K562 (cell line): ENCODE results near the gene LTB4R2.

Experiments used
- BRCA1 ChIP-seq, 2 experiments: fragments of 450-650 bp in 1 of 2; sonication (generic) in 1 of 2; formaldehyde crosslinking in 1 of 2; IDR thresholded peaks; 2 replicates each; pipeline versions ENCODE4 v1.5.0 to v1.6.1; 2017 to 2020; ENCODE audit warnings: mild to moderate bottlenecking in 1 of 2, missing genetic modification reagents in 1 of 2
- CTCF ChIP-seq, 3 experiments: IDR thresholded peaks in 2 of 3; conservative IDR thresholded peaks in 1 of 3; 2 replicates each; pipeline ENCODE4 v1.5.1; 2011 to 2012; ENCODE audit warnings: low read length in 3 of 3, mild to moderate bottlenecking in 3 of 3, control low read depth in 2 of 3, improper control_type of control experiment in 1 of 3, inconsistent platforms in 1 of 3, low read depth in 1 of 3, mixed read lengths in 1 of 3, moderate library complexity in 1 of 3; ENCODE audit not compliant: insufficient read depth in 2 of 3
- ELF1 ChIP-seq: fragments of 200-800 bp; sonication (Bioruptor generic); IDR thresholded peaks from 2 replicates; pipeline ENCODE4 v1.6.1; 2016; ENCODE audit warnings: missing genetic modification characterization, missing compliant biosample characterization
- MAFK ChIP-seq: IDR thresholded peaks from 2 replicates; pipeline ENCODE4 v1.6.1; 2011; ENCODE audit warnings: low read length, improper control_type of control experiment
- MED1 ChIP-seq: sonication (generic); formaldehyde crosslinking; IDR thresholded peaks from 2 replicates; pipeline ENCODE4 v1.8.1; 2023; ENCODE audit warnings: missing genetic modification reagents, borderline replicate concordance
- NFE2L1 ChIP-seq: fragments of 450-650 bp; IDR thresholded peaks from 2 replicates; pipeline ENCODE4 v1.6.1; 2016; ENCODE audit warnings: missing genetic modification characterization, low read depth, mild to moderate bottlenecking, missing compliant biosample characterization, moderate library complexity, borderline replicate concordance
- TAF1 ChIP-seq: IDR thresholded peaks from 2 replicates; pipeline ENCODE4 v1.6.1; 2011; ENCODE audit warnings: mild to moderate bottlenecking, low read length, moderate library complexity; ENCODE audit not compliant: insufficient read depth, control insufficient read depth, severe bottlenecking; ENCODE audit errors: extremely low read depth
- TCF7L2 ChIP-seq: fragments of 150-350 bp; IDR thresholded peaks from 2 replicates; pipeline ENCODE4 v1.6.1; 2016; ENCODE audit warnings: low read depth, mild to moderate bottlenecking, low read length, moderate library complexity
- ZFP91 ChIP-seq: sonication (generic); formaldehyde crosslinking; IDR thresholded peaks from 2 replicates; pipeline ENCODE4 v1.8.0; 2022; ENCODE audit warnings: mild to moderate bottlenecking, missing genetic modification reagents
- ZKSCAN1 ChIP-seq: fragments of 150-350 bp; IDR thresholded peaks from 2 replicates; pipeline ENCODE4 v1.6.1; 2016; ENCODE audit warnings: low read depth, low read length
- TF ChIP-seq, protein P1 (sequence below), 2 experiments: fragments of 150-350 bp in 1 of 2; IDR thresholded peaks; 2 replicates each; pipeline ENCODE4 v1.6.1; 2012 to 2016; ENCODE audit warnings: low read depth in 2 of 2, low read length in 2 of 2, mild to moderate bottlenecking in 1 of 2, moderate library complexity in 1 of 2

DNA sequence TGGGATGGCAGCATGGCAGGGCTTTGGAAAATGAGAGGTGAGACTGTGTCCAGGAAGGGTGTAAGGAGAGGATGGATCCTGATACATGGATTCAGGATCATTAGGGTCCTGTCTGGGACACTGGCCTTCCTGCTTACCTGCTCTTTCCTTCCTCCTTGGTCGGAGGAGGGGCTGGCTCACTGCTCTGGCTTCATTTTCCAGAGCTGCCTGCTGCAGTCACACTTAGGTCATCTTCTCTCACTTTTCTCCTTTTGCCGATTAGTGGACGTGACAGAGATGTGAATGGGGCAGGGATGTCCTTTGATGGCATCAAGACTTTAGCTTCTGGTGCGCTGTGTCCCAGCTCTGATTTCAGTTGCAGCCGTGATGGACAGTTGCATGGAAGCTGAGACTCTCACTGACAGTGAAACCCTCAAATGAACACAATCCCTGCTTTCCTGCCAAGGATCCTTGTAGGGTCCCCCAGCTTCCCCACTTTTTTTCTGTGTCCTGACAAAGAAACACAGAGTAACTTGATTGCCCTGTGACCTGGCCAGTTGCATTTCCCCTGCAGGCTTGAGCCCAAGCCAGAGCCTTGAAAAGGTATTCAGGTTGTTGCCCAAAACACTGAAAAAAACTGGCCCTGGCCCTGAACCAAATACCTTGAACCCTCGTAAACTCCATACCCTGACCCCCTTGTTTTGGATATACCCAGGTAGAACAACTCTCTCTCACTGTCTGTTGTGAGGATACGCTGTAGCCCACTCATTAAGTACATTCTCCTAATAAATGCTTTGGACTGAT is 1.4 kb upstream of the LTB4R2 start:
- TF ChIP-seq BRCA1 (IDR thresholded peaks at IDR 0.05) (no peak), BRCA1 (CRISPR knock-in tag; IDR thresholded peaks at IDR 0.05) (no peak), TAF1 (no peak), CTCF (IDR thresholded peaks at IDR 0.05 in 2 of 3, conservative IDR thresholded peaks at IDR 0.05 in 1 of 3; ENCODE audit: insufficient read depth in 2 of 3, low read depth in 1 of 3, low read length in 3 of 3) (no peak), ELF1 (tag) (no peak), MED1 (CRISPR knock-in tag) (no peak), ZKSCAN1 (no peak), MAFK (no peak), NFE2L1 (tag) (no peak), ZFP91 (CRISPR knock-in tag) (no peak), TCF7L2 (no peak)
- TF ChIP-seq, protein P1, sequence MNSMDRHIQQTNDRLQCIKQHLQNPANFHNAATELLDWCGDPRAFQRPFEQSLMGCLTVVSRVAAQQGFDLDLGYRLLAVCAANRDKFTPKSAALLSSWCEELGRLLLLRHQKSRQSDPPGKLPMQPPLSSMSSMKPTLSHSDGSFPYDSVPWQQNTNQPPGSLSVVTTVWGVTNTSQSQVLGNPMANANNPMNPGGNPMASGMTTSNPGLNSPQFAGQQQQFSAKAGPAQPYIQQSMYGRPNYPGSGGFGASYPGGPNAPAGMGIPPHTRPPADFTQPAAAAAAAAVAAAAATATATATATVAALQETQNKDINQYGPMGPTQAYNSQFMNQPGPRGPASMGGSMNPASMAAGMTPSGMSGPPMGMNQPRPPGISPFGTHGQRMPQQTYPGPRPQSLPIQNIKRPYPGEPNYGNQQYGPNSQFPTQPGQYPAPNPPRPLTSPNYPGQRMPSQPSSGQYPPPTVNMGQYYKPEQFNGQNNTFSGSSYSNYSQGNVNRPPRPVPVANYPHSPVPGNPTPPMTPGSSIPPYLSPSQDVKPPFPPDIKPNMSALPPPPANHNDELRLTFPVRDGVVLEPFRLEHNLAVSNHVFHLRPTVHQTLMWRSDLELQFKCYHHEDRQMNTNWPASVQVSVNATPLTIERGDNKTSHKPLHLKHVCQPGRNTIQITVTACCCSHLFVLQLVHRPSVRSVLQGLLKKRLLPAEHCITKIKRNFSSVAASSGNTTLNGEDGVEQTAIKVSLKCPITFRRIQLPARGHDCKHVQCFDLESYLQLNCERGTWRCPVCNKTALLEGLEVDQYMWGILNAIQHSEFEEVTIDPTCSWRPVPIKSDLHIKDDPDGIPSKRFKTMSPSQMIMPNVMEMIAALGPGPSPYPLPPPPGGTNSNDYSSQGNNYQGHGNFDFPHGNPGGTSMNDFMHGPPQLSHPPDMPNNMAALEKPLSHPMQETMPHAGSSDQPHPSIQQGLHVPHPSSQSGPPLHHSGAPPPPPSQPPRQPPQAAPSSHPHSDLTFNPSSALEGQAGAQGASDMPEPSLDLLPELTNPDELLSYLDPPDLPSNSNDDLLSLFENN (IDR thresholded peaks at IDR 0.05; ENCODE audit: low read depth in 2 of 2, low read length in 2 of 2) = no peak
